H9 (cell line): Measurements from ENCODE around the gene INTS1. TPM values are rescaled to one million over a fixed set of nuclear protein-coding genes. Genes with fewer than 3 reads are reported as not detected.

ENCODE experiments used
- DNase-seq: peaks from one replicate; pipeline ENCODE4 v3.0.0-alpha.2; 2017
- H2AFZ ChIP-seq: one replicate; pipeline ENCODE4 v1.6.1; 2013; ENCODE audit warnings: mild to moderate bottlenecking, low read length, control low read depth, moderate library complexity
- H2AK5ac ChIP-seq: 2 replicates; pipeline ENCODE4 v1.6.1; 2013; ENCODE audit warnings: low read length, control low read depth, mixed read lengths; ENCODE audit not compliant: insufficient read length
- H2BK120ac ChIP-seq: one replicate; pipeline ENCODE4 v1.6.1; 2013; ENCODE audit warnings: low read depth, mild to moderate bottlenecking, low read length, control low read depth, inconsistent platforms; ENCODE audit not compliant: poor library complexity, severe bottlenecking
- H2BK12ac ChIP-seq: 2 replicates; pipeline ENCODE4 v1.6.1; 2013; ENCODE audit warnings: low read length, control low read depth, mixed read lengths, low read depth; ENCODE audit not compliant: insufficient read length
- H2BK15ac ChIP-seq: 2 replicates; pipeline ENCODE4 v1.6.1; 2013; ENCODE audit warnings: low read depth, low read length, control low read depth
- H2BK20ac ChIP-seq: one replicate; pipeline ENCODE4 v1.6.1; 2013; ENCODE audit warnings: low read depth, mild to moderate bottlenecking, low read length, control low read depth, inconsistent platforms; ENCODE audit not compliant: poor library complexity, severe bottlenecking
- H2BK5ac ChIP-seq: 2 replicates; pipeline ENCODE4 v1.6.1; 2013; ENCODE audit warnings: low read length, control low read depth, mixed read lengths; ENCODE audit not compliant: insufficient read length
- H3K14ac ChIP-seq: 2 replicates; pipeline ENCODE4 v1.6.1; 2013; ENCODE audit warnings: low read length, control low read depth; ENCODE audit not compliant: insufficient read depth
- H3K18ac ChIP-seq: 2 replicates; pipeline ENCODE4 v1.6.1; 2013; ENCODE audit warnings: low read depth, mild to moderate bottlenecking, mixed read lengths, low read length, control low read depth; ENCODE audit not compliant: insufficient read length
- H3K23ac ChIP-seq: 2 replicates; pipeline ENCODE4 v1.6.1; 2013; ENCODE audit warnings: low read length, control low read depth, mixed read lengths, low read depth; ENCODE audit not compliant: insufficient read length
- H3K23me2 ChIP-seq: 2 replicates; pipeline ENCODE4 v1.6.1; 2013; ENCODE audit warnings: low read depth, mild to moderate bottlenecking, mixed read lengths, low read length, control low read depth; ENCODE audit not compliant: insufficient read length, poor library complexity, severe bottlenecking
- H3K27ac ChIP-seq: 2 replicates; pipeline ENCODE4 v1.5.1; 2013; ENCODE audit warnings: low read length, control low read depth, mixed read lengths, low read depth; ENCODE audit not compliant: insufficient read length
- H3K27me3 ChIP-seq: 2 replicates; pipeline ENCODE4 v1.6.1; 2013; ENCODE audit warnings: low read length, control low read depth, inconsistent platforms; ENCODE audit not compliant: insufficient read depth
- H3K4ac ChIP-seq: 2 replicates; pipeline ENCODE4 v1.6.1; 2013; ENCODE audit warnings: low read depth, mild to moderate bottlenecking, control low read depth, inconsistent platforms, low read length, moderate library complexity
- H3K4me1 ChIP-seq: 2 replicates; pipeline ENCODE4 v1.6.1; 2013; ENCODE audit warnings: low read length, control low read depth, inconsistent platforms; ENCODE audit not compliant: insufficient read depth
- H3K4me2 ChIP-seq: 2 replicates; pipeline ENCODE4 v1.6.1; 2013; ENCODE audit warnings: low read length, control low read depth, mixed read lengths; ENCODE audit not compliant: insufficient read length, insufficient read depth
- H3K56ac ChIP-seq: 2 replicates; pipeline ENCODE4 v1.6.1; 2013; ENCODE audit warnings: low read depth, mild to moderate bottlenecking, mixed read lengths, low read length, control low read depth; ENCODE audit not compliant: insufficient read length
- H3K79me1 ChIP-seq: 2 replicates; pipeline ENCODE4 v1.6.1; 2013; ENCODE audit warnings: low read depth, mild to moderate bottlenecking, moderate library complexity, low read length, control low read depth, inconsistent platforms; ENCODE audit not compliant: insufficient read depth, poor library complexity, severe bottlenecking
- H3K79me2 ChIP-seq: 2 replicates; pipeline ENCODE4 v1.6.1; 2013; ENCODE audit warnings: low read length, control low read depth, inconsistent platforms; ENCODE audit not compliant: insufficient read depth
- H3K9ac ChIP-seq: 2 replicates; pipeline ENCODE4 v1.6.1; 2013; ENCODE audit warnings: low read length, control low read depth, mixed read lengths; ENCODE audit not compliant: insufficient read length; ENCODE audit errors: extremely low read depth
- H3K9me3 ChIP-seq: one replicate; pipeline ENCODE4 v1.6.1; 2013; ENCODE audit warnings: low read depth, low read length, inconsistent platforms; ENCODE audit not compliant: control insufficient read depth
- H3T11ph ChIP-seq: one replicate; pipeline ENCODE4 v1.6.1; 2013; ENCODE audit warnings: mild to moderate bottlenecking, low read length, control low read depth, inconsistent platforms
- H4K20me1 ChIP-seq: one replicate; pipeline ENCODE4 v1.6.1; 2013; ENCODE audit not compliant: control insufficient read depth, insufficient read length, insufficient read depth
- H4K5ac ChIP-seq: 2 replicates; pipeline ENCODE4 v1.6.1; 2013; ENCODE audit warnings: low read depth, mild to moderate bottlenecking, mixed read lengths, low read length, control low read depth; ENCODE audit not compliant: insufficient read length
- H4K8ac ChIP-seq: replicated peaks from 2 replicates; pipeline ENCODE4 v1.6.1; 2013; ENCODE audit warnings: low read length, control low read depth, mixed read lengths, low read depth; ENCODE audit not compliant: insufficient read length
- H4K91ac ChIP-seq: 2 replicates; pipeline ENCODE4 v1.6.1; 2013; ENCODE audit warnings: low read depth, mild to moderate bottlenecking, moderate library complexity, mixed read lengths, low read length, control low read depth; ENCODE audit not compliant: insufficient read length
- H3K27ac Mint-ChIP-seq, 3 experiments: 2 replicates in 2 of 3; 3 replicates in 1 of 3; pipeline ENCODE4 v1.8.0; 2020 to 2021; ENCODE audit warnings: mixed read lengths in 3 of 3, mild to moderate bottlenecking in 1 of 3, moderate library complexity in 1 of 3
- H3K27me3 Mint-ChIP-seq: 2 replicates; pipeline ENCODE4 v1.8.0; 2021; ENCODE audit warnings: low read depth, mild to moderate bottlenecking, moderate library complexity, mixed read lengths
- H3K36me3 Mint-ChIP-seq, 3 experiments: 2 replicates in 2 of 3; 3 replicates in 1 of 3; pipeline ENCODE4 v1.8.0; 2020 to 2021; ENCODE audit warnings: low read depth in 3 of 3, mixed read lengths in 3 of 3; ENCODE audit not compliant: insufficient read depth in 1 of 3
- H3K4me1 Mint-ChIP-seq, 2 experiments: 2 replicates each; pipeline ENCODE4 v1.8.0; 2020; ENCODE audit warnings: mixed read lengths in 2 of 2
- H3K4me3 Mint-ChIP-seq, 2 experiments: 2 replicates in 1 of 2; 3 replicates in 1 of 2; pipeline ENCODE4 v1.8.0; 2020 to 2021; ENCODE audit warnings: mild to moderate bottlenecking in 2 of 2, mixed read lengths in 2 of 2, moderate library complexity in 1 of 2
- H3K9me3 Mint-ChIP-seq, 2 experiments: 2 replicates in 1 of 2; 3 replicates in 1 of 2; pipeline ENCODE4 v1.8.0; 2020; ENCODE audit warnings: mild to moderate bottlenecking in 2 of 2, mixed read lengths in 2 of 2, moderate library complexity in 1 of 2
- WGBS: extraction: QIAGEN DNeasy Blood & Tissue Kit; methylation state at CpG from one replicate; pipeline ENCODE4 v1.1.7; 2013; ENCODE audit warnings: missing lambda C conversion rate, low lambda C conversion rate, mixed read lengths; ENCODE audit not compliant: insufficient read length; ENCODE audit errors: extremely low coverage; 5-methylcytosine and 5-hydroxymethylcytosine counted together
- total RNA-seq: library from RNA; stranded (reverse); gene quantifications from 2 replicates; pipeline ENCODE4 v1.2.1, GENCODE V29; 2021
- TF ChIP-seq, protein P1 (sequence below): fragments of 200-600 bp; sonication (generic); conservative IDR thresholded peaks from 3 replicates; pipeline ENCODE4 v1.8.0; 2021; ENCODE audit warnings: antibody characterized with exemption, mild to moderate bottlenecking

Gene INTS1
- total RNA-seq, 1 experiment from 2014 or later = 133 TPM

DNA sequence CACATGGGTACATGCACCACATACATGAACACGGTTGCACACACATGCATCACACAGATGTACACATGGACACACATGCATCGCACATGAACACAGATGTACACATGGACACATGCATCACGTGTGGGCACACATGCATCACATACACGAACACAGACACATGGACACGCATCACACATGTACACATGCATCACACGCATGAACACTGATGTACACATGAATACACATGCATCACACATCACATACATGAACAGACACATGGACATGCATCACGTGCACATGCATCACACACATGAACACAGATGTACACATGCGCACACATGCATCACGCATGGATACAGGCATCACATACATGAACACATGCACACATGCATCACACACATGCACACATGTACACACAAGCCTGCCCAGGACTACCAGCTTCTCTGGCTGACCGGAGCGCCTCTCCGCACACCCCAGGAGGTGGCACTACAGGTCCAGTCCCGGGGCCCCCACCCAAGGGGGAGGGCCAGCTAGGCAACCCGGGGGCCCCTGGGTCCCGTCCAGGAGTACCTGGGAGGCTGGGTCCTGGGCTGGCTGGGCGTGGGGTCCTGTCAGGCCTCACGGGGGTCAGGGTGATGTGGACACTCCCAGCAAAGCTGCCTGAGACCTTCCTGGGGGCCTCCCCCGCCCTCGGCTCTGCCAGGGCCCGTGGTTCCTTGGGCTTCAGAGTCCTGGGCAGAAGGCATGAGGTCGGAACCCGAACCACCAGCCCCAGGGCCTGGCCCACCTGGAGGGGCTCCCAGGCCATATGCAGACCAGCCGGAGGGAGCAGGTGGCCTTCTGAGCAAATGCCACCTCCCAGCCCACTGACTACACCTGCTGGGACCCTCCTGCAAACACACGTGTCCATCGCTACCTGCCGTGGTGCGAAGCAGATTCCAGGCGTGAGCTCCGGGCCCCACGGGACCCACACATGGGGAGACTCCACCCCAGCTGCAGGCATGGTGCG is 64.5 kb downstream of the INTS1 start:
- H2AFZ ChIP-seq = no peak overlapping the region
- Mint-ChIP-seq H3K27ac (no peak overlapping the region), H3K36me3 (no peaks in the 10 kb centered on the region), H3K27me3 (no peaks in the 10 kb centered on the region), H3K4me3 (no peak overlapping the region), H3K9me3 (no peaks in the 10 kb centered on the region), H3K4me1 (peaks cover 3% of the 10 kb centered on the region in 2 experiments; a peak in 1 of 4 replicates)
- no peaks in the 10 kb centered on the region for H3K9me3 ChIP-seq
- no peaks in the 10 kb centered on the region for H3K79me2 ChIP-seq
- no peak overlapping the region for H3K27ac ChIP-seq
- no peak overlapping the region for H2BK5ac ChIP-seq
- H2BK12ac ChIP-seq = no peak overlapping the region
- no peak overlapping the region for H3K56ac ChIP-seq
- no peak overlapping the region for H3K14ac ChIP-seq
- H2BK120ac ChIP-seq = no peak overlapping the region
- no peaks in the 10 kb centered on the region for H3K27me3 ChIP-seq
- H3T11ph ChIP-seq = no peak overlapping the region
- TF ChIP-seq, protein P1, sequence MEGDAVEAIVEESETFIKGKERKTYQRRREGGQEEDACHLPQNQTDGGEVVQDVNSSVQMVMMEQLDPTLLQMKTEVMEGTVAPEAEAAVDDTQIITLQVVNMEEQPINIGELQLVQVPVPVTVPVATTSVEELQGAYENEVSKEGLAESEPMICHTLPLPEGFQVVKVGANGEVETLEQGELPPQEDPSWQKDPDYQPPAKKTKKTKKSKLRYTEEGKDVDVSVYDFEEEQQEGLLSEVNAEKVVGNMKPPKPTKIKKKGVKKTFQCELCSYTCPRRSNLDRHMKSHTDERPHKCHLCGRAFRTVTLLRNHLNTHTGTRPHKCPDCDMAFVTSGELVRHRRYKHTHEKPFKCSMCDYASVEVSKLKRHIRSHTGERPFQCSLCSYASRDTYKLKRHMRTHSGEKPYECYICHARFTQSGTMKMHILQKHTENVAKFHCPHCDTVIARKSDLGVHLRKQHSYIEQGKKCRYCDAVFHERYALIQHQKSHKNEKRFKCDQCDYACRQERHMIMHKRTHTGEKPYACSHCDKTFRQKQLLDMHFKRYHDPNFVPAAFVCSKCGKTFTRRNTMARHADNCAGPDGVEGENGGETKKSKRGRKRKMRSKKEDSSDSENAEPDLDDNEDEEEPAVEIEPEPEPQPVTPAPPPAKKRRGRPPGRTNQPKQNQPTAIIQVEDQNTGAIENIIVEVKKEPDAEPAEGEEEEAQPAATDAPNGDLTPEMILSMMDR = peak; percentile 21; the same call in 1 of the 3 replicates
- no peaks in the 10 kb centered on the region for H4K20me1 ChIP-seq
- no peak overlapping the region for H2BK15ac ChIP-seq
- no CpG with 5 or more reads among the region's 31 CpGs for WGBS
- H4K5ac ChIP-seq = no peak overlapping the region
- H4K8ac ChIP-seq = peak overlapping the region; percentile 5
- no peak overlapping the region for H3K4me2 ChIP-seq
- no peak overlapping the region for H2AK5ac ChIP-seq
- H2BK20ac ChIP-seq = no peak overlapping the region
- no peak overlapping the region for H3K9ac ChIP-seq
- no peak overlapping the region for H3K4ac ChIP-seq
- no peak overlapping the region for H4K91ac ChIP-seq
- H3K4me1 ChIP-seq = no peaks in the 10 kb centered on the region
- no peaks in the 10 kb centered on the region for H3K79me1 ChIP-seq
- no peaks in the 10 kb centered on the region for H3K23me2 ChIP-seq
- H3K23ac ChIP-seq = no peak overlapping the region
- H3K18ac ChIP-seq = peak overlapping the region; percentile 3
- no peak for DNase-seq
